ENCODE data around the gene AMZ1. TPM values are rescaled to one million over a fixed set of nuclear protein-coding genes. Genes with fewer than 3 reads are reported as not detected.

Gene AMZ1
- total RNA-seq, 1 donor from 2014 or later: not detected

DNA sequence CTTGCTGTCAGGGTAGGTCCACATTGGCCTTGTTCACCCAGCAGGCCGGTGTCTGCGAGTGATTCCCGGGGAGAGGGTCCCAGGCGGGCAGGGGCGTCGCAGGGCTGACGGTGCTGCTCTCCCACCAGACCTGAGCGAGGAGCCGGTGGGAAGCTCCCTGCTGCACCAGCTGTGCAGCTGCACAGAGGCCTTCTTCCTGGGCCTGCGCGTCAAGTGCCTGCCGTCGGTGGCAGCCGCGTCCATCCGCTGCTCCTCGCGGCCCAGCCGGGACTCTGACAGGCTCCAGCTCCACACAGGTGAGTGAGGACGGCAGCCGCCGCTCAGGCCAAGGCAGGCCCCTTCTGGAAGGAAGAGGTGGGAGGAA lies 14.6 kb downstream of the AMZ1 start:
- Mint-ChIP-seq H3K27ac (ENCODE audit: unreplicated experiment) (no peak overlapping the region), H3K36me3 (ENCODE audit: low read depth) (no peaks in the 10 kb centered on the region), H3K4me3 (no peak overlapping the region), H3K27me3 (ENCODE audit: low read depth) (no peaks in the 10 kb centered on the region), H3K9me3 (no peaks in the 10 kb centered on the region), H3K4me1 (peaks cover 19% of the 10 kb centered on the region)
- DNase-seq (ENCODE audit: low read depth, low spot score): no peak
- TF ChIP-seq, protein P1, sequence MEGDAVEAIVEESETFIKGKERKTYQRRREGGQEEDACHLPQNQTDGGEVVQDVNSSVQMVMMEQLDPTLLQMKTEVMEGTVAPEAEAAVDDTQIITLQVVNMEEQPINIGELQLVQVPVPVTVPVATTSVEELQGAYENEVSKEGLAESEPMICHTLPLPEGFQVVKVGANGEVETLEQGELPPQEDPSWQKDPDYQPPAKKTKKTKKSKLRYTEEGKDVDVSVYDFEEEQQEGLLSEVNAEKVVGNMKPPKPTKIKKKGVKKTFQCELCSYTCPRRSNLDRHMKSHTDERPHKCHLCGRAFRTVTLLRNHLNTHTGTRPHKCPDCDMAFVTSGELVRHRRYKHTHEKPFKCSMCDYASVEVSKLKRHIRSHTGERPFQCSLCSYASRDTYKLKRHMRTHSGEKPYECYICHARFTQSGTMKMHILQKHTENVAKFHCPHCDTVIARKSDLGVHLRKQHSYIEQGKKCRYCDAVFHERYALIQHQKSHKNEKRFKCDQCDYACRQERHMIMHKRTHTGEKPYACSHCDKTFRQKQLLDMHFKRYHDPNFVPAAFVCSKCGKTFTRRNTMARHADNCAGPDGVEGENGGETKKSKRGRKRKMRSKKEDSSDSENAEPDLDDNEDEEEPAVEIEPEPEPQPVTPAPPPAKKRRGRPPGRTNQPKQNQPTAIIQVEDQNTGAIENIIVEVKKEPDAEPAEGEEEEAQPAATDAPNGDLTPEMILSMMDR (conservative IDR thresholded peaks at IDR 0.05): no peak

DNA sequence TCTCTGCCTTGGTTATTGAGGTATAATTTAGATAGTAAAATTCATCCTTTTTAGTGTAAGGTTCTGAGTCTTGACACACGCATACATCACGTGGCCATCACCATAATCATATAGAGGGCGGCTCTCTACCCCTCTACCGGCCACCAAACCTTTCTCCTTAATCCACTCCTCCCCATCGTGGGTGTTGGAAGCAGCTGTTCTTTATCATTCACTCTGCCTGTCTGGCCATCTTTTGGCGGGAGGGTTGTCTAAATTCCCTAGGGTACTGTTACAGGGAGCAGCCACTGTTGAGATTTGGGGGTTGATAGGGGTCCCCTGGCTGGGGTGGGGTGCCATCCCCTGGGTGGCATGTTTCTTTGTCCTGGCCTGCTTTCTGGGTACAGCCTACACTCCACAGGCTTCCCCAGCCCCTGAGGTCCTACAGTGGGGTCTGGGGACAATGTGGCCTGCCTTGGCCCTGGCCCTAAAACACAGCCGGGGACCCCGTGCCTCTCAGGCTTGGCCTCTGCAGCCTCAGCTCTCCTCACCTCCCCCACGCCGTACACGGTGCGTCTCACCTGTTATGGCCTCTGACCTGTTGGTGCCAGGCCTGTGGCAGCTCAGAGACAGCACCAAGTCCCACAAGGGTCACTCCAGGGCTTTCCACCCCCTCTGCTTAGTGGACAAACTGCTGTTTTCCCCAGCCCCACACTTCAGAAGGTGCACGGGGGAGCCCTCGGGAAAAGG lies 17.5 kb downstream of the AMZ1 start:
- no peak for DNase-seq (ENCODE audit: low read depth, low spot score)
- Mint-ChIP-seq H3K4me1 (peaks cover 19% of the 10 kb centered on the region), H3K27ac (ENCODE audit: unreplicated experiment) (no peak overlapping the region), H3K27me3 (ENCODE audit: low read depth) (no peaks in the 10 kb centered on the region), H3K4me3 (no peak overlapping the region), H3K36me3 (ENCODE audit: low read depth) (no peaks in the 10 kb centered on the region), H3K9me3 (no peaks in the 10 kb centered on the region)
- TF ChIP-seq, protein P1 (conservative IDR thresholded peaks at IDR 0.05): no peak

GRCh38 chr7:2706685-2707126 lies 18.7 kb downstream of the AMZ1 start:
- no peaks in the 10 kb centered on the region for H3K27me3 Mint-ChIP-seq (ENCODE audit: low read depth)
- H3K27ac Mint-ChIP-seq (ENCODE audit: unreplicated experiment): peak overlapping the region; percentile 90
- peaks cover 4% of the 10 kb centered on the region for H3K36me3 Mint-ChIP-seq (ENCODE audit: low read depth)
- peak overlapping the region; percentile 7 for H3K4me3 Mint-ChIP-seq
- no peak for DNase-seq (ENCODE audit: low read depth, low spot score)
- H3K4me1 Mint-ChIP-seq: peaks cover 19% of the 10 kb centered on the region
- TF ChIP-seq, protein P1 (conservative IDR thresholded peaks at IDR 0.05): no peak
- no peaks in the 10 kb centered on the region for H3K9me3 Mint-ChIP-seq

DNA sequence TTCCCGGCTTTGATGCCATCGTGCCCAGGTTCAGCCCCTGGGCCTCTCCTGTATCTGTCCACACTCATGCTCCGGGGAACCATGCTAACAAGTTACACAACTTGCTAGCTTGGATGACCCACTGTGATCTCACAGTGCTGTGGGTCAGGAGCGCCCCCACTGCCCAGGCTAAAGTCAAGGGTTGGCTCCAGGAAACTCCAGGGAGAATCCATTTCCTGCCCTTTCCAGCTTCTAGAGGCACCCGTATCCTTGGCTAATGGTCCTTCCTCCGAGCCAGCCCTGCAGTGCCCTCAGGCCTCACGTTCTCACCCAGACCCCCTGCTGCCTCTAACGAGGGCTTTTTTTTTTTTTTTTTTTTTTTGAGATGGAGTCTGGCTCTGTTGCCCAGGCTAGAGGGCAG lies 19.5 kb downstream of the AMZ1 start:
- Mint-ChIP-seq H3K9me3 (no peaks in the 10 kb centered on the region), H3K36me3 (ENCODE audit: low read depth) (peaks cover 4% of the 10 kb centered on the region), H3K4me1 (peaks cover 14% of the 10 kb centered on the region), H3K27ac (ENCODE audit: unreplicated experiment) (peak overlapping the region; percentile 57), H3K4me3 (no peak overlapping the region), H3K27me3 (ENCODE audit: low read depth) (no peaks in the 10 kb centered on the region)
- no peak for DNase-seq (ENCODE audit: low read depth, low spot score)
- TF ChIP-seq, protein P1 (conservative IDR thresholded peaks at IDR 0.05): no peak

DNA sequence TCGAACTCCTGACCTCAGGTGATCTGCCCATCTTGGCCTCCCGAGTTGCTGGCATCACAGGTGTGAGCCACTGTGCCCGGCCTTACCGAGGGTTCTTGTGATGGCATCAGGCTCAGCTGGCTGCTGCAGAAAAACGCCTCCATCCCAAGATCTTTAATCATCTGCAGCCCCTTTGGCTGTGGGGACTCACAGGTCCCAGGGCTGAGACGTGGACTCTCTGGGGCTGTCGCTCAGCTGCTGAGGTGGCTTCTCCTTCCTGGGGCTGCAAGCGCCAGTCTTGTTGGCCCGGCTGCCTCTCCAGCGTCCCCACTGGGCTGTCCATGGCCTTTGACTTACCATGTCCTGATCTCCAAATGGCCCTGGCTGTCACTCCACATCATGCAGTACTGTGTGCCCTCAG lies 20.0 kb downstream of the AMZ1 start:
- TF ChIP-seq, protein P1 (conservative IDR thresholded peaks at IDR 0.05): no peak
- Mint-ChIP-seq H3K9me3 (no peaks in the 10 kb centered on the region), H3K4me1 (peaks cover 14% of the 10 kb centered on the region), H3K27me3 (ENCODE audit: low read depth) (no peaks in the 10 kb centered on the region), H3K27ac (ENCODE audit: unreplicated experiment) (no peak overlapping the region), H3K36me3 (ENCODE audit: low read depth) (peaks cover 4% of the 10 kb centered on the region), H3K4me3 (no peak overlapping the region)
- DNase-seq (ENCODE audit: low read depth, low spot score): no peak

All from neural crest cell (in vitro differentiated cells).